ENCODE results near the gene MMP14.

The MMP14 gene

GRCh38 chr14:22861651-22862050 lies 25.3 kb downstream of the MMP14 start:
- DNase-seq, result no peak

DNA sequence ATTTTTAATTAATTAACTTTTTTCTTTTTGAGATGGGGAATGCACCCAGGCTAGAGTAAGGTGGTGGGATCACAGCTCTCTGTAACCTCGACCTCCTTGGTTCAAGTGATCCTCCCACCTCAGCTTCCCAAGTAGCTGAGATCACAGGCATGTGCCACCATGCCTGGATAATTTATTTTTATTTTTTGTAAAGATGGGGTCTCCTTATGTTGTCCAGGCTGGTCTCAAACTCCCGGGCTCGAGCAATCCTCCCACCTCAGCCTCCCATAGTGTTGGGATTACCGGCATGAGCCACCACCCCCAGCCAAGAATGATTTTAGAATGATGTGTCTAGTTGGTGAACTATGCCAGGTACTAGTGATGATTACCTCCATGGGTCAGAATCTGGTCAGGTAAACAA lies 28.6 kb downstream of the MMP14 start:
- no peak for DNase-seq

GRCh38 chr14:22865424-22866405 lies 29.3 kb downstream of the MMP14 start:
- no peak for DNase-seq

DNA sequence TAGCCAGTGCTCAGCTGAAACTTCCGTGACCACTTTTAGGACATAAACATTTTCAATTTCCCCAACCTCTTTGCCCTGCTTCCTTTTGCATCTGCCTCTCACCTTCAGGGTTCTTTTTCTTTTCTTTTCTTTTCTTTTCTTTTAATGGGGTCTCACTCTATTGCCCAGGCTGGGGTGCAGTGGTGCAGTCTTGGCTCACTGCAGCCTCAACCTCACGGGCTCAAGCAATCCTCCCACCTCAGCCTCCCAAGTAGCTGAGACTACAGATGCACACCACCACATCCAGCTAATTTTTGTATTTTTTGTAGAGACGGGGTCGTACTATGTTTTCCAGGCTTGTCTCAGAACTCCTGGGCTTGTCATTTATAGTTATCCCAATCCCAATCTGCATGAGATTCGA lies 30.5 kb downstream of the MMP14 start:
- DNase-seq, result no peak

DNA sequence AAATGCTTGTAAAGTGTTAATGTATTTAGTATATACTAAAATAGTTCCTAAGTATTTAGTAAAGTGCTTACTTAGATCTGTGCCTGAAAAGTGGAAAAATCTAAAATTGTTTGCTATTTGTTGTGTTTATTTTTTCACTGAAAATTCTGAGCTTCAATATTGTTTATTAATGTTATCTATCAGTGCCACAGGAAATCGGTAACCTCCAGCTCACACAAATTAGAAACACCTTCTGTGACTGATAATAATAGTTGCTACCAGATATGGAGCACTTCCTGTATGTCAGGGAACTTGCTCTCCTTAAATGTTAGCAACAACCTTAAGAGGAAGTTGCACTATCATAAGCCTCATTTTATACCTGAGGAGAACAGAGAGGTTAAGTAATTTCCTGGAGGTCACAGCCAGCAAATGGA lies 34.4 kb downstream of the MMP14 start:
- DNase-seq, result no peak

DNA sequence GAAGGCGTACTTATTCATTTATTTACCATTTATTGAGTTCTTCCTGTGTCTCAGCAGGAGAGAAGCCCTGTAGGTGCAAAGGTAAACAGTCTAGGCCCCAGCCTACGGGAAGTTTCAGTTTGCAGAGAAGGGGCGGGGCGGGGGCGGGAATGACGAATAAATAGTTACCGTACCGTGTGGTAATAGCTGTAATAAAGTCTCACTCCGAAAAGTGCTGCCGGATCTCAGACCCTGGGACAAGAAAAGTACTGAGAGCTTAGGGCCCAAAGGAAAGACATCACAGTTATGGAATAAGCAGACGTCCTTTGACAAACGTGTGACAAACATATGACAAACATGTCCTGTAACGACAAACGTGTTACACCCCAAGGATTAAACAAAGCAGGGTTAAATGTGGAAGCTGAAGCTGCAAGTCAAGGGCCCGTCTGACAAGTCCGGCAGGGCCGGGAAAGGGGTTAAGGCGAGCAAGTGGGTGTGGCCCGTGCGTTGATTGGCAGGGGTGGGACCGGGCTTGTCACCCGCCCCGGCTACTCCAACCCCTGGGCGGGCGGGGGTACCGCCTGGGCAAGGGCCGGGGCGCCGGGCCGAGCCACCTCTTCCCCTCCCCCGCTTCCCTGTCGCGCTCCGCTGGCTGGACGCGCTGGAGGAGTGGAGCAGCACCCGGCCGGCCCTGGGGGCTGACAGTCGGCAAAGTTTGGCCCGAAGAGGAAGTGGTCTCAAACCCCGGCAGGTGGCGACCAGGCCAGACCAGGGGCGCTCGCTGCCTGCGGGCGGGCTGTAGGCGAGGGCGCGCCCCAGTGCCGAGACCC lies 35.0 kb downstream of the MMP14 start, which contains the start of gene LRP10:
Gene LRP10, plus strand, starts transcription at position 517 of the 809 bp plus-strand sequence. CDS start 564 bp downstream, outside the sequence.
- peak; percentile 36 for DNase-seq

- peak; percentile 56 for DNase-seq
Measured at GRCh38 chr14:22872033-22872832, 35.8 kb downstream of the MMP14 start.

GRCh38 chr14:22872833-22873520 lies 36.6 kb downstream of the MMP14 start:
- DNase-seq, result no peak

- no peak for DNase-seq
Measured at GRCh38 chr14:22875003-22875747, 38.8 kb downstream of the MMP14 start.

GRCh38 chr14:22875748-22876319 lies 39.4 kb downstream of the MMP14 start:
- no peak for DNase-seq

DNA sequence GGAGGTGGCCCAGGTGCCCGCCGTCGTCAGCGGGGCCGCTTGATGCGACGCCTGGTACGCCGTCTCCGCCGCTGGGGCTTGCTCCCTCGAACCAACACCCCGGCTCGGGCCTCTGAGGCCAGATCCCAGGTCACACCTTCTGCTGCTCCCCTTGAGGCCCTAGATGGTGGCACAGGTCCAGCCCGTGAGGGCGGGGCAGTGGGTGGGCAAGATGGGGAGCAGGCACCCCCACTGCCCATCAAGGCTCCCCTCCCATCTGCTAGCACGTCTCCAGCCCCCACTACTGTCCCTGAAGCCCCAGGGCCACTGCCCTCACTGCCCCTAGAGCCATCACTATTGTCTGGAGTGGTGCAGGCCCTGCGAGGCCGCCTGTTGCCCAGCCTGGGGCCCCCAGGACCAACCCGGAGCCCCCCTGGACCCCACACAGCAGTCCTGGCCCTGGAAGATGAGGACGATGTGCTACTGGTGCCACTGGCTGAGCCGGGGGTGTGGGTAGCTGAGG lies 40.7 kb downstream of the MMP14 start:
- no peak for DNase-seq

GRCh38 chr14:22878271-22879246 lies 42.2 kb downstream of the MMP14 start:
- no peak for DNase-seq

DNA sequence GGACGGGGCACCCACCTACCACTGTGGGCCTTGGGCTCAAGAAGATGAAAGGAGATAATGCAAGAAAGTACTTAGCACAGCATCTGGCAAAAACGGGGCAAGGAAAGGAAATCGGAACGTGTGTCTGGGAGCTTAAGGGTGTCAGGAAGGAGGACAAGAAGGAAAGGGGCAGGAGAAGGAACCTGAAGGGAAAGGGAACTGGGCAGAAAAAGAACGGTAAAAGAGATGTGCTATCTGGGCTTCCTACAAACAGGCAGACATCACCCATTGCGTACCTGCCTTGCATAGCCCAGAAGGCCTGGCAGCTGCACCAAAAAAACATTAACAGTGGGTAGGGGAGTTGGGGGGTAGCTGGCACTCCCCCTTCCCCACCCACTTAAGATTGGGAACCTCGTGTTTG lies 45.7 kb downstream of the MMP14 start:
- DNase-seq, result no peak

DNA sequence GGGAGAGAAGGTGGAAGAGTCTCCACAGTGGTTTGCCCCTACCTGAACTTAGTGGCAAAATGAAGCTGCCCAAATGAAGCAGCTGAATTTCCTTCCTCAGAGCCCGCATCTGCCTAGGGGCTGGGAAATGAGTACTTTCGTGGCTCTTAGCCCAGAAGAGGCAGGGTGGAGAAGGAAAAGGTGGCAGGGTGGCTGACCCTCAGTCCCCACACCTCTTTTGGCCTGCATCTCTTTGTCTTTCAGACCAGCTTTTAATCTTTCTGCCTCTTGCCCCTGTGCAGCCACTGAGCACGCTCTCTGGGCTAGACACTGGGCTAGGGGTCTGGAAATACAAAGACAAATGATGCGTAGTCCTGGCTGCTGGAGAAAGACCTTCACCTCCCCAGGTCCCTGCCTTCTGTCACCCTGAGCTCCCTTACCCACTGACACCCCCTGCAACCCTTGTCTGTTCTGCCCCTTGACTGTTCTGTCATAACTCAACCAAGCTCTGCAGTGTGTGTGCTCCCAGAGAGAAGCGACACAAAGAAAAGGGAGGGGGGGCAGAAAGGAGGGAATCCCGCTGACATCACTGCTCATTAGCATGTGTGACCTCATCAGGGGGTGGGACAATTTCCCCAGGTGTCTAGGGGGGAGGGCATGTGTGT lies 46.3 kb downstream of the MMP14 start:
- no peak for DNase-seq

GRCh38 chr14:22883173-22883976 lies 47.0 kb downstream of the MMP14 start, which contains the start of gene REM2:
Gene REM2 (plus strand): TSS chr14:22883222. CDS start chr14:22883288, 66 bp downstream.
- no peak for DNase-seq

DNA sequence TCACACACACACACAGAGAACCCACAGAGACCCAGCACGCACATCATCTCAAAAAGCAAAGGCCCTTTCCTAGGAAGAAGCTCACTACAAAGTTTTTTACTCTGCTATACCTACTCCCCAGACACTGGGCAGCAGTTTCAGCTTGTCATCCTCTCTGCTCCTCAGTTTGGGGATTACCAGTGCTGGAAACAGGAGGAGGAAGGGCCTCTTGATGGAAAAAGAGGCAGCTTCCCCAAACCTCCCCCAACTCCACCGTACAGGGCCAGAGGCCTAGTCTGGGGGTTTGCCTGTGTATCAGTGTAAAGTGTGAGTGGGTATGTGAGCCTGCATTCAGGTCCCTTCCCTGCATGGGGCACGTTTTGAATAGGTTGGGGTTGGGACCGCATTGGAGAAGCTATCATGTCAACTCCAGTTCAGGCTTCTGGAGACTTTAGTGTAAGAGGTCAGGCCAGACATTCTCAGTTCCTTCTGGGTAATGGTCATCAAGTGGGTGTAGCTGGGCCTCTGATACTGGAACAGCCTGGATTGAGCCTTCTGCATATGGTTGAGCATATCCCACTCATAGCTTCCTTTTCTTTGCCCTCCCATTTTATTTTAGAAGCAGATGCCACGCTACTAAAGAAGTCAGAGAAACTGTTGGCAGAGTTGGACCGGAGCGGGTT lies 47.8 kb downstream of the MMP14 start:
- DNase-seq, result no peak

GRCh38 chr14:22884738-22885523 lies 48.5 kb downstream of the MMP14 start:
- no peak for DNase-seq

Measured in NCI-H1048 (cell line).